Panc1 (cell line): Measurements from ENCODE around the gene STOM. TPM values are rescaled to one million over a fixed set of nuclear protein-coding genes. Genes with fewer than 3 reads are reported as not detected.

Experiments used
- ATAC-seq: fragments of 200-7000 bp; cut with Tn5 transposase; 2 replicates; pipeline ENCODE4 v1.9.1; 2020; ENCODE audit warnings: mild to moderate bottlenecking, moderate library complexity
- BruUV-seq: library from RNA; stranded (reverse); fragments of 400-500 nt; replicated peaks from 2 replicates; lab custom pipeline; 2021; lab: Mats Ljungman, UMichigan
- CTCF ChIA-PET: fragments of 300-600 bp; sonication (Branson Sonifier 250); formaldehyde crosslinking; loops from one replicate; lab custom pipeline; 2022; ENCODE audit warnings: antibody characterized with exemption; lab: Charles Lee
- POLR2A ChIA-PET: fragments of 300-600 bp; sonication (Branson Sonifier 250); formaldehyde crosslinking; loops from one replicate; lab custom pipeline; 2022; ENCODE audit warnings: antibody characterized with exemption; lab: Charles Lee
- DNase-seq: peaks from one replicate; pipeline ENCODE4 v3.0.0-alpha.2; 2010; ENCODE audit warnings: low read depth, low spot score
- H3K27ac ChIP-seq: 2 replicates; pipeline ENCODE4 v1.5.1; 2011; ENCODE audit warnings: mild to moderate bottlenecking, low read length, inconsistent platforms
- H3K27me3 ChIP-seq: fragments of 200-500 bp; sonication (Bioruptor generic); 2 replicates; pipeline ENCODE4 v1.6.0; 2014; ENCODE audit warnings: low read length, inconsistent platforms; ENCODE audit not compliant: control insufficient read depth, insufficient read depth
- H3K36me3 ChIP-seq: fragments of 200-500 bp; sonication (Bioruptor generic); 2 replicates; pipeline ENCODE4 v1.5.1; 2014; ENCODE audit warnings: inconsistent platforms, mild to moderate bottlenecking, low read length, moderate library complexity; ENCODE audit not compliant: control insufficient read depth, insufficient read depth
- H3K4me1 ChIP-seq: 2 replicates; pipeline ENCODE4 v1.5.1; 2011; ENCODE audit warnings: inconsistent platforms, mild to moderate bottlenecking, low read length, moderate library complexity; ENCODE audit not compliant: control insufficient read depth, insufficient read depth
- H3K4me3 ChIP-seq, 2 experiments: 2 replicates each; pipeline ENCODE4 v1.5.1; 2011 to 2012; ENCODE audit warnings: low read depth in 2 of 2, low read length in 2 of 2, mild to moderate bottlenecking in 2 of 2, inconsistent platforms in 1 of 2, moderate library complexity in 1 of 2
- H3K9me3 ChIP-seq: fragments of 200-500 bp; sonication (Bioruptor generic); 2 replicates; pipeline ENCODE4 v1.5.1; 2014; ENCODE audit warnings: low read depth, mild to moderate bottlenecking, inconsistent platforms, low read length, moderate library complexity; ENCODE audit not compliant: control insufficient read depth, insufficient read depth
- POLR2AphosphoS5 ChIP-seq: IDR thresholded peaks from 2 replicates; pipeline ENCODE4 v1.6.1; 2012; ENCODE audit warnings: mild to moderate bottlenecking, low read depth, low read length, moderate library complexity
- SIN3A ChIP-seq: IDR thresholded peaks from 2 replicates; pipeline ENCODE4 v1.6.1; 2012; ENCODE audit warnings: low read depth, mild to moderate bottlenecking, low read length, moderate library complexity, borderline replicate concordance; ENCODE audit not compliant: insufficient read depth
- TCF7L2 ChIP-seq: IDR thresholded peaks from 2 replicates; pipeline ENCODE4 v1.6.1; 2011; ENCODE audit warnings: mild to moderate bottlenecking, low read depth, low read length, inconsistent platforms
- in situ Hi-C: cut with HindIII; loops from 2 replicates; pipeline ENCODE4 v1.10.0; 2016; ENCODE audit warnings: low sequenced_read_pairs, low pct_unique_long_range_greater_than_20kb
- intact Hi-C: fragments of 100-400 bp; cut with micrococcal nuclease; formaldehyde crosslinking; loops from one replicate; pipeline ENCODE4 v1.10.0; 2022; ENCODE audit not compliant: unreplicated experiment
- total RNA-seq: library from RNA; stranded (reverse); gene quantifications from one replicate; pipeline ENCODE4 v1.2.1, GENCODE V29; 2021; ENCODE audit not compliant: unreplicated experiment
- TF ChIP-seq, protein P1 (sequence below): fragments of 450-650 bp; IDR thresholded peaks from 2 replicates; pipeline ENCODE4 v1.5.1; 2017; ENCODE audit warnings: mild to moderate bottlenecking
- TF ChIP-seq, protein P2 (sequence below), 2 experiments: IDR thresholded peaks; 2 replicates each; pipeline ENCODE4 v1.6.1; 2011 to 2012; ENCODE audit warnings: low read depth in 2 of 2, control low read depth in 1 of 2, low read length in 1 of 2, mild to moderate bottlenecking in 1 of 2, moderate library complexity in 1 of 2; ENCODE audit not compliant: insufficient read depth in 1 of 2

Gene STOM
- total RNA-seq, 1 experiment from 2014 or later, result 81.2 TPM

DNA sequence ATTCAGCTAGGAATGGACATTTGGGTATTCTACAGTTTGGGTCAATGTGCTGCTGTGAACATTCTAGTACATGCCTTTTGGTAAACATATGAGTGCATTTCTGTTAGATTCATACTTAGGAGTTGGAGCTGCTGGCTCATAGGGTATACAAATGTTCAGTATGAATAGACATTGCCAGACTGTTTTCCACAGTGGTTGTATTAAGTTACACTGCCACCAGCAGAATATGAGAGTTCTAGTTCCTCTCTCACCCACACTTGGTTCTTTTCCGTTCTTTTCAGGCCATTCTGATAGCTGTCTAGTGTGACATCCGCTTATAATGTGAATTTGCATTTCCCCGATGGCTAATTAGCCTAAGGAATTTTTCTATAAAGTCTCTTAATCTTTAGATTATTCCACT lies 25.0 kb downstream of the STOM start:
- BruUV-seq, result no TSS peak
- TF ChIP-seq, protein P1, sequence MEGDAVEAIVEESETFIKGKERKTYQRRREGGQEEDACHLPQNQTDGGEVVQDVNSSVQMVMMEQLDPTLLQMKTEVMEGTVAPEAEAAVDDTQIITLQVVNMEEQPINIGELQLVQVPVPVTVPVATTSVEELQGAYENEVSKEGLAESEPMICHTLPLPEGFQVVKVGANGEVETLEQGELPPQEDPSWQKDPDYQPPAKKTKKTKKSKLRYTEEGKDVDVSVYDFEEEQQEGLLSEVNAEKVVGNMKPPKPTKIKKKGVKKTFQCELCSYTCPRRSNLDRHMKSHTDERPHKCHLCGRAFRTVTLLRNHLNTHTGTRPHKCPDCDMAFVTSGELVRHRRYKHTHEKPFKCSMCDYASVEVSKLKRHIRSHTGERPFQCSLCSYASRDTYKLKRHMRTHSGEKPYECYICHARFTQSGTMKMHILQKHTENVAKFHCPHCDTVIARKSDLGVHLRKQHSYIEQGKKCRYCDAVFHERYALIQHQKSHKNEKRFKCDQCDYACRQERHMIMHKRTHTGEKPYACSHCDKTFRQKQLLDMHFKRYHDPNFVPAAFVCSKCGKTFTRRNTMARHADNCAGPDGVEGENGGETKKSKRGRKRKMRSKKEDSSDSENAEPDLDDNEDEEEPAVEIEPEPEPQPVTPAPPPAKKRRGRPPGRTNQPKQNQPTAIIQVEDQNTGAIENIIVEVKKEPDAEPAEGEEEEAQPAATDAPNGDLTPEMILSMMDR, result no peak
- TF ChIP-seq TCF7L2, result no peak
- TF ChIP-seq POLR2AphosphoS5, result no peak
- TF ChIP-seq, protein P2, sequence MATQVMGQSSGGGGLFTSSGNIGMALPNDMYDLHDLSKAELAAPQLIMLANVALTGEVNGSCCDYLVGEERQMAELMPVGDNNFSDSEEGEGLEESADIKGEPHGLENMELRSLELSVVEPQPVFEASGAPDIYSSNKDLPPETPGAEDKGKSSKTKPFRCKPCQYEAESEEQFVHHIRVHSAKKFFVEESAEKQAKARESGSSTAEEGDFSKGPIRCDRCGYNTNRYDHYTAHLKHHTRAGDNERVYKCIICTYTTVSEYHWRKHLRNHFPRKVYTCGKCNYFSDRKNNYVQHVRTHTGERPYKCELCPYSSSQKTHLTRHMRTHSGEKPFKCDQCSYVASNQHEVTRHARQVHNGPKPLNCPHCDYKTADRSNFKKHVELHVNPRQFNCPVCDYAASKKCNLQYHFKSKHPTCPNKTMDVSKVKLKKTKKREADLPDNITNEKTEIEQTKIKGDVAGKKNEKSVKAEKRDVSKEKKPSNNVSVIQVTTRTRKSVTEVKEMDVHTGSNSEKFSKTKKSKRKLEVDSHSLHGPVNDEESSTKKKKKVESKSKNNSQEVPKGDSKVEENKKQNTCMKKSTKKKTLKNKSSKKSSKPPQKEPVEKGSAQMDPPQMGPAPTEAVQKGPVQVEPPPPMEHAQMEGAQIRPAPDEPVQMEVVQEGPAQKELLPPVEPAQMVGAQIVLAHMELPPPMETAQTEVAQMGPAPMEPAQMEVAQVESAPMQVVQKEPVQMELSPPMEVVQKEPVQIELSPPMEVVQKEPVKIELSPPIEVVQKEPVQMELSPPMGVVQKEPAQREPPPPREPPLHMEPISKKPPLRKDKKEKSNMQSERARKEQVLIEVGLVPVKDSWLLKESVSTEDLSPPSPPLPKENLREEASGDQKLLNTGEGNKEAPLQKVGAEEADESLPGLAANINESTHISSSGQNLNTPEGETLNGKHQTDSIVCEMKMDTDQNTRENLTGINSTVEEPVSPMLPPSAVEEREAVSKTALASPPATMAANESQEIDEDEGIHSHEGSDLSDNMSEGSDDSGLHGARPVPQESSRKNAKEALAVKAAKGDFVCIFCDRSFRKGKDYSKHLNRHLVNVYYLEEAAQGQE (IDR thresholded peaks at IDR 0.05; ENCODE audit: insufficient read depth in 1 of 2, low read depth in 2 of 2, low read length in 1 of 2), result no peak
- no peak for TF ChIP-seq SIN3A
- DNase-seq (no peak), ATAC-seq (no peak)
- no peaks in the 10 kb centered on the region for H3K27me3 ChIP-seq
- intact Hi-C loops (no loop called here), in situ Hi-C loops (no loop called here)
- H3K27ac ChIP-seq, result no peak overlapping the region
- H3K36me3 ChIP-seq, result peaks cover 10% of the 10 kb centered on the region
- ChIA-PET POLR2A (no interaction called here), CTCF (no interaction called here)
- no peaks in the 10 kb centered on the region for H3K4me1 ChIP-seq
- no peaks in the 10 kb centered on the region for H3K9me3 ChIP-seq
- no peak overlapping the region for H3K4me3 ChIP-seq

DNA sequence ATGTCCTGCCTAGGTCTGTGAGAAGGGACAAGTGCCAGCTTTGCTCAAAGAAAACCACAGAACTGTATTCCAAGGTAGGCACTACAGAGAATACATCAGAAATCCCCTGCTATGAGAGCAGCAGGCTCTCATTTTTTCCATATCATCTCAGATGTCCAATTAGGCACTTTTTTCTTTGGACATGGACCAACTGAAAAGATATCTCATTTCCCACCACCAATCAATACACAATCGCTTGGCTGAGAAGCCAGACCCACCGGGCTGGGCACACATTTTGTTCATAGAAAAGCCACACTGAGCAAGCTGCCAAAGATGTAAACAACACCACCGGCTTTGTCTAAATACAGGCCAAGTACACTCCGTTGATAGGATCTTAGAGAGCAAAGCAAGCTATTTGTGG lies 25.9 kb downstream of the STOM start:
- BruUV-seq, result no TSS peak
- Histone ChIP-seq H3K27ac (no peak overlapping the region), H3K27me3 (no peaks in the 10 kb centered on the region), H3K4me3 (no peak overlapping the region), H3K36me3 (peaks cover 10% of the 10 kb centered on the region), H3K9me3 (no peaks in the 10 kb centered on the region), H3K4me1 (no peaks in the 10 kb centered on the region)
- CTCF ChIA-PET, result no interaction called here
- intact Hi-C loops, result no loop called here
- no peak for ATAC-seq
- DNase-seq, result no peak
- TF ChIP-seq TCF7L2, result no peak
- TF ChIP-seq, protein P1, result no peak
- TF ChIP-seq SIN3A, result no peak
- no peak for TF ChIP-seq POLR2AphosphoS5
- TF ChIP-seq, protein P2 (IDR thresholded peaks at IDR 0.05; ENCODE audit: insufficient read depth in 1 of 2, low read depth in 2 of 2, low read length in 1 of 2), result no peak
- in situ Hi-C loops, result no loop called here
- POLR2A ChIA-PET, result interaction anchor here (0.5 kb wide), 1 partner anchor 17 kb away, joined by 13 read pairs; no protein-coding TSS in a partner anchor
